Testis (tissue), 2 donors: ENCODE results near the gene MAB21L3.

Experiments used
- POLR2A ChIP-seq: fragments of 450-650 bp; IDR thresholded peaks from one replicate; pipeline ENCODE4 v1.6.1; 2017; ENCODE audit warnings: antibody characterized with exemption, mild to moderate bottlenecking, moderate library complexity
- TF ChIP-seq, protein P1 (sequence below), 3 experiments: fragments of 450-650 bp in 2 of 3; fragments of 200-600 bp in 1 of 3; sonication (generic) in 1 of 3; IDR thresholded peaks; one replicate each; pipeline ENCODE4 v1.5.1; 2016 to 2019; ENCODE audit warnings: antibody characterized with exemption in 3 of 3, mild to moderate bottlenecking in 2 of 3, moderate library complexity in 1 of 3

DNA sequence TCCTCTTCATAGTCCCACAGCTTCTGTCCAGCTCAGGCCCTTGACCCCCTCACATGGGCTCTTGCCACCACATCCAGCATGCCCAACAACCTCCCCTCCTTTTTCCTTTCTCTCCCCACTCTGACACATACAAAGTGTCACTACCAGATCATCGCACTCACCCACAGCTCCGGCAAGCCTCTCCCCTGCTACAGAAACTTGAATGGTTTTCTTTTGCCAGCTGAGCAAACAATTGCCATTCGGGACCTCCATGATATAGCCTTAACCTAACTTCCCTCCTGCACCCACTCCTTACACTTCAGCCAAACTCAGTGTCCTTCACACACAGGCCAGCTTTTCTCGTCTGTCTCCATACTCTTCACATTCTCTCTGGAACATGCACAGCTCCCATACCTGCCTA, 43.3 kb downstream of the MAB21L3 start:
- TF ChIP-seq, protein P1, sequence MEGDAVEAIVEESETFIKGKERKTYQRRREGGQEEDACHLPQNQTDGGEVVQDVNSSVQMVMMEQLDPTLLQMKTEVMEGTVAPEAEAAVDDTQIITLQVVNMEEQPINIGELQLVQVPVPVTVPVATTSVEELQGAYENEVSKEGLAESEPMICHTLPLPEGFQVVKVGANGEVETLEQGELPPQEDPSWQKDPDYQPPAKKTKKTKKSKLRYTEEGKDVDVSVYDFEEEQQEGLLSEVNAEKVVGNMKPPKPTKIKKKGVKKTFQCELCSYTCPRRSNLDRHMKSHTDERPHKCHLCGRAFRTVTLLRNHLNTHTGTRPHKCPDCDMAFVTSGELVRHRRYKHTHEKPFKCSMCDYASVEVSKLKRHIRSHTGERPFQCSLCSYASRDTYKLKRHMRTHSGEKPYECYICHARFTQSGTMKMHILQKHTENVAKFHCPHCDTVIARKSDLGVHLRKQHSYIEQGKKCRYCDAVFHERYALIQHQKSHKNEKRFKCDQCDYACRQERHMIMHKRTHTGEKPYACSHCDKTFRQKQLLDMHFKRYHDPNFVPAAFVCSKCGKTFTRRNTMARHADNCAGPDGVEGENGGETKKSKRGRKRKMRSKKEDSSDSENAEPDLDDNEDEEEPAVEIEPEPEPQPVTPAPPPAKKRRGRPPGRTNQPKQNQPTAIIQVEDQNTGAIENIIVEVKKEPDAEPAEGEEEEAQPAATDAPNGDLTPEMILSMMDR (IDR thresholded peaks at IDR 0.05), result no peak
- TF ChIP-seq POLR2A, result no peak
